OCI-LY1 (cell line): ENCODE results near the gene RET.

ENCODE experiments used
- EZH2 ChIP-seq: fragments of 200-600 bp; sonication (generic), shearing (Covaris generic); IDR thresholded peaks from 2 replicates; pipeline ENCODE4 v1.8.0; 2017; ENCODE audit warnings: borderline replicate concordance, mixed run types, mild to moderate bottlenecking, antibody characterized with exemption, low read length, moderate library complexity, mixed read lengths
- TF ChIP-seq, protein P1 (sequence below): fragments of 200-600 bp; sonication (generic), shearing (Covaris generic); IDR thresholded peaks from 2 replicates; pipeline ENCODE4 v1.5.1; 2017; ENCODE audit warnings: mild to moderate bottlenecking, antibody characterized with exemption, low read length, moderate library complexity, mixed read lengths

DNA sequence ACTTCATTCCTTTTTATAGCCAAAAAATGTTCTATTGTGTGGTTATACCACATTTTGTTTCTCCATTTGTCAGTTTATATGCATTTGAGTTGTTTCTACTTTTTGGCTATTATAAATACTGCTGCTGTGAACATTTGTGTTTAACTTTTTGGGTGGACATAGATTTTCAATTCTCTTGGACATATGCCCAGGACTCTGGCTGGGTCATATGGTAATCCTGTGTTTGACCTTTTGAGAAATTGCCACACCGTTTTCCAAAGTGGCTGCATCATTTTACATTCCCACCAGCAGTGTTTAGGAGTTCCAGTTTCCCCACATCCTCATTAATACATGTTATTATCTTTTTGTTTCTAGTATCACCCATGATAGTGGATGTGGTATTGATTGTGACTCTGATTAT lies 100.7 kb downstream of the RET start:
- TF ChIP-seq, protein P1, sequence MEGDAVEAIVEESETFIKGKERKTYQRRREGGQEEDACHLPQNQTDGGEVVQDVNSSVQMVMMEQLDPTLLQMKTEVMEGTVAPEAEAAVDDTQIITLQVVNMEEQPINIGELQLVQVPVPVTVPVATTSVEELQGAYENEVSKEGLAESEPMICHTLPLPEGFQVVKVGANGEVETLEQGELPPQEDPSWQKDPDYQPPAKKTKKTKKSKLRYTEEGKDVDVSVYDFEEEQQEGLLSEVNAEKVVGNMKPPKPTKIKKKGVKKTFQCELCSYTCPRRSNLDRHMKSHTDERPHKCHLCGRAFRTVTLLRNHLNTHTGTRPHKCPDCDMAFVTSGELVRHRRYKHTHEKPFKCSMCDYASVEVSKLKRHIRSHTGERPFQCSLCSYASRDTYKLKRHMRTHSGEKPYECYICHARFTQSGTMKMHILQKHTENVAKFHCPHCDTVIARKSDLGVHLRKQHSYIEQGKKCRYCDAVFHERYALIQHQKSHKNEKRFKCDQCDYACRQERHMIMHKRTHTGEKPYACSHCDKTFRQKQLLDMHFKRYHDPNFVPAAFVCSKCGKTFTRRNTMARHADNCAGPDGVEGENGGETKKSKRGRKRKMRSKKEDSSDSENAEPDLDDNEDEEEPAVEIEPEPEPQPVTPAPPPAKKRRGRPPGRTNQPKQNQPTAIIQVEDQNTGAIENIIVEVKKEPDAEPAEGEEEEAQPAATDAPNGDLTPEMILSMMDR: no peak
- TF ChIP-seq EZH2: no peak
